Activated T-helper 9 cell treated with anti-CD3 and anti-CD28 coated beads, Interleukin-2, amount 50 U/mL, for 16 hours (primary cell): Measurements from ENCODE around the gene COMMD2.

Source experiments
- DNase-seq: peaks from one replicate; pipeline ENCODE4 v3.0.0-alpha.2; 2020; ENCODE audit warnings: low read depth

COMMD2 gene

GRCh38 chr3:149763565-149764195 is 11.4 kb upstream of the COMMD2 start:
- no peak for DNase-seq

- DNase-seq = no peak
Observed at GRCh38 chr3:149753717-149754116, 1.4 kb upstream of the COMMD2 start.

GRCh38 chr3:149752788-149753136 is 473 bp upstream of the COMMD2 start:
- DNase-seq = no peak

- DNase-seq = no peak
Observed at GRCh38 chr3:149751551-149751950, 738 bp downstream of the COMMD2 start.

- no peak for DNase-seq
Observed at GRCh38 chr3:149744606-149745005, 7.7 kb downstream of the COMMD2 start.

GRCh38 chr3:149744151-149744550 is 8.1 kb downstream of the COMMD2 start:
- DNase-seq = no peak

- DNase-seq = no peak
Observed at GRCh38 chr3:149739396-149739795, 12.9 kb downstream of the COMMD2 start.

- DNase-seq = no peak
Observed at GRCh38 chr3:149738876-149739275, 13.4 kb downstream of the COMMD2 start.

GRCh38 chr3:149736953-149737205 is 15.4 kb downstream of the COMMD2 start:
- DNase-seq = no peak

GRCh38 chr3:149736175-149736952 is 15.9 kb downstream of the COMMD2 start:
- DNase-seq = no peak

- no peak for DNase-seq
Observed at GRCh38 chr3:149732234-149732633, 20.1 kb downstream of the COMMD2 start.

GRCh38 chr3:149727656-149728055 is 24.6 kb downstream of the COMMD2 start:
- DNase-seq = no peak

- DNase-seq = no peak
Observed at GRCh38 chr3:149726716-149727407, 25.4 kb downstream of the COMMD2 start.

- DNase-seq = no peak
Observed at GRCh38 chr3:149723781-149724180, 28.5 kb downstream of the COMMD2 start.

GRCh38 chr3:149720918-149721317 is 31.4 kb downstream of the COMMD2 start:
- no peak for DNase-seq

- DNase-seq = no peak
Observed at GRCh38 chr3:149717391-149718056, 34.8 kb downstream of the COMMD2 start.

GRCh38 chr3:149716984-149717383 is 35.3 kb downstream of the COMMD2 start:
- DNase-seq = no peak

GRCh38 chr3:149715247-149715646 is 37.0 kb downstream of the COMMD2 start:
- no peak for DNase-seq

GRCh38 chr3:149713730-149714654 is 38.3 kb downstream of the COMMD2 start:
- DNase-seq = no peak

- no peak for DNase-seq
Observed at GRCh38 chr3:149706905-149707304, 45.4 kb downstream of the COMMD2 start.

- no peak for DNase-seq
Observed at GRCh38 chr3:149705416-149705815, 46.9 kb downstream of the COMMD2 start.

GRCh38 chr3:149703466-149703865 is 48.8 kb downstream of the COMMD2 start:
- no peak for DNase-seq
